ENCODE measurements around the gene SPEN. TPM values are rescaled to one million over a fixed set of nuclear protein-coding genes. Genes with fewer than 3 reads are reported as not detected.

Gene SPEN
- total RNA-seq, 4 donors from 2014 or later = 41.4 to 63.6 (median 42.9) TPM

DNA sequence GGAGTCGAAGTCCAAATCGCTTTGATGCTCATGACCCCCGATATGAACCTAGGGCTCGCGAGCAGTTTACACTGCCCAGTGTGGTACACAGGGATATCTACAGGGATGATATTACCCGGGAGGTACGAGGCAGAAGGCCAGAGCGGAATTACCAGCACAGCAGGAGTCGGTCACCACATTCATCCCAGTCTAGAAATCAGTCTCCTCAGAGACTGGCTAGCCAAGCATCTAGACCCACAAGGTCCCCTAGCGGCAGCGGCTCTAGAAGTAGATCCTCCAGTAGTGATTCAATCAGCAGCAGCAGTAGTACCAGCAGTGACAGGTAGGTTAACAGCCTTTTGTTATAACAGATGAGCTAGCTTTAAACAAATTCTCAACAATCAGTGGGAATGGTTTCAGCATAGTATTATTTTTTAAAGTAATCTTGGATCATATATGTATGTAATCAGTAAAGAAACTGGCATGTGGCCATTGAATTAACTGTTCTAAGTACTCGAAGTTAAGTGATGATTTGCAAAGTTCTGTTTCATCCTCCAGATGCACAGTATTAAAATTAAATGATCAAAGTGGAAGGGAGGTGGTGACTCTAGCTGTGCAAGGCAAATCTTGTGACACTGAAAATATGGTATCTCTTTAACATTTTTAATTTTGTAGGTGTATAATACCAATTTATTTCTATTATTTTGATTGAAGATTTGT, 29.0 kb downstream of the SPEN start:
- H3K4me3 ChIP-seq (ENCODE audit: low read depth, poor library complexity, severe bottlenecking) = no peak overlapping the region
- DNase-seq (ENCODE audit: low spot score in 2 of 2) = no peak
- intact Hi-C loops (cut with DNase I; ENCODE audit: low total_unique reads) = no loop called here
- WGBS, 2 donors = 90 to 92% methylated on average over 12 of the region's 12 CpGs
- no peak for TF ChIP-seq POLR2A (IDR thresholded peaks at IDR 0.05)

DNA sequence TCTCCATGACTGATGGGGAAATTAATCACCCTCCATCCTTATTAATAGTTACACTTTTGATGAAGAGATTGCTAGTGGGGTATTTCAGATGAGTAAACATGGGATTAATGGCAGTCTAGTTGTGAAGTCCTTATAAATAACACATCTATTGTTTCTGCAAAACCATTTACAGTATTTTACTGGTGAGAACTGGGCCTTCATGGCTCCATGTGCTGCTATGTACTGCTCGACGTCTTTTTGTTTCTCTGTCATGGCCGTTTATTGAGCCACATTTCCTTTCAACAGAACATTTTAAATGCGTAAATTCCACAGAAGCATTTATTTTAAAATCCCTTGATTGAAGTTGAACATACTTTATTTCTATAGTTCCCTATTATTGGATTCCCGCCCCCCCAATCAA, 34.5 kb downstream of the SPEN start:
- no peak overlapping the region for H3K4me3 ChIP-seq (ENCODE audit: low read depth, poor library complexity, severe bottlenecking)
- intact Hi-C loops (cut with DNase I; ENCODE audit: low total_unique reads) = no loop called here
- 95 to 97% methylated on average over 5 of the region's 5 CpGs for WGBS, 2 donors
- TF ChIP-seq POLR2A (IDR thresholded peaks at IDR 0.05) = no peak
- TF ChIP-seq, protein P1, sequence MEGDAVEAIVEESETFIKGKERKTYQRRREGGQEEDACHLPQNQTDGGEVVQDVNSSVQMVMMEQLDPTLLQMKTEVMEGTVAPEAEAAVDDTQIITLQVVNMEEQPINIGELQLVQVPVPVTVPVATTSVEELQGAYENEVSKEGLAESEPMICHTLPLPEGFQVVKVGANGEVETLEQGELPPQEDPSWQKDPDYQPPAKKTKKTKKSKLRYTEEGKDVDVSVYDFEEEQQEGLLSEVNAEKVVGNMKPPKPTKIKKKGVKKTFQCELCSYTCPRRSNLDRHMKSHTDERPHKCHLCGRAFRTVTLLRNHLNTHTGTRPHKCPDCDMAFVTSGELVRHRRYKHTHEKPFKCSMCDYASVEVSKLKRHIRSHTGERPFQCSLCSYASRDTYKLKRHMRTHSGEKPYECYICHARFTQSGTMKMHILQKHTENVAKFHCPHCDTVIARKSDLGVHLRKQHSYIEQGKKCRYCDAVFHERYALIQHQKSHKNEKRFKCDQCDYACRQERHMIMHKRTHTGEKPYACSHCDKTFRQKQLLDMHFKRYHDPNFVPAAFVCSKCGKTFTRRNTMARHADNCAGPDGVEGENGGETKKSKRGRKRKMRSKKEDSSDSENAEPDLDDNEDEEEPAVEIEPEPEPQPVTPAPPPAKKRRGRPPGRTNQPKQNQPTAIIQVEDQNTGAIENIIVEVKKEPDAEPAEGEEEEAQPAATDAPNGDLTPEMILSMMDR (IDR thresholded peaks at IDR 0.05) = no peak
- no peak for DNase-seq (ENCODE audit: low spot score in 2 of 2)

DNA sequence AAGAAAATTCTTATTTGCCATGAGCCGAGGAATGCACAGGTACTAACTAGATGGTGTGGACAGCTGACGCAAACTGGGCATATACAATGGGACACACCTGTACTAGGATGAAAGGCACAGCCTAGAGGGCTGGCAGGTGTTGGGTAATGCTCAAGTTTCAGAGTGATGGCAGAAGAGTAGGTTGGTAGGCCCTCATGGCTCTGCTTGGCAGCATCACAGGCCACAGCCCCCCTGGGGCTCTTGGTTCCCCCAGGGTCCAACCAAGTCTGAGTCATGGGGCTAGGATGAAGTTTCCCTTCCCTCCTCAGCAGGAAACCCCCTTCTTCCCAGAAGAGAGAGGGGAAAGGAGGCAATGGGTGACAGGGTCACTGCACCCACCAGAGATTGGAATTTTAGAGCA, 35.2 kb downstream of the SPEN start:
- WGBS, 2 donors = 64 to 86% methylated on average over 2 of the region's 2 CpGs

DNA sequence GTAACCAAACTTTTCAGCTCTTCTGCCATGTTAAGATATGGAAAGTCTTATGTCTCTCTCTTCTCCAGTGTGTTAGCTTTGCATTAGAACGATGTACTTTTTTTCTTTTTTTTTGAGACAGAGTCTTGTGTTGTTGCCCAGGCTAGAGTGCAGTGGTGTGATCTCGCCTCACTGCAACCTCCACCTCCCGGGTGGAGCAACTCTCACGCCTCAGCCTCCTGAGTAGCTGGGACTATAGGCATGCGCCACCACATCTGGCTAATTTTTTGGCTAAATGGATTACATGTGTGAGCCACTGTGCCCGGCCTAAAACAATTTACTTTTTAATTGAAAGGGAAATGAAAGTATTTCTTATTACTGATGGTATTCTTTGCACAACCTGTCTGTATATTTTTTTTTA, 35.8 kb downstream of the SPEN start:
- no peak for TF ChIP-seq POLR2A (IDR thresholded peaks at IDR 0.05)
- TF ChIP-seq, protein P1 (IDR thresholded peaks at IDR 0.05) = no peak
- no peak overlapping the region for H3K4me3 ChIP-seq (ENCODE audit: low read depth, poor library complexity, severe bottlenecking)
- DNase-seq (ENCODE audit: low spot score in 2 of 2) = no peak
- 55 to 60% methylated on average over 6 of the region's 6 CpGs for WGBS, 2 donors
- intact Hi-C loops (cut with DNase I; ENCODE audit: low total_unique reads) = no loop called here

More for the DNA sequence above, 35.2 kb downstream of the SPEN start:
- intact Hi-C loops (cut with DNase I; ENCODE audit: low total_unique reads) = no loop called here
- no peak for TF ChIP-seq POLR2A (IDR thresholded peaks at IDR 0.05)
- TF ChIP-seq, protein P1 (IDR thresholded peaks at IDR 0.05) = no peak
- DNase-seq (ENCODE audit: low spot score in 2 of 2) = no peak
- no peak overlapping the region for H3K4me3 ChIP-seq (ENCODE audit: low read depth, poor library complexity, severe bottlenecking)

DNA sequence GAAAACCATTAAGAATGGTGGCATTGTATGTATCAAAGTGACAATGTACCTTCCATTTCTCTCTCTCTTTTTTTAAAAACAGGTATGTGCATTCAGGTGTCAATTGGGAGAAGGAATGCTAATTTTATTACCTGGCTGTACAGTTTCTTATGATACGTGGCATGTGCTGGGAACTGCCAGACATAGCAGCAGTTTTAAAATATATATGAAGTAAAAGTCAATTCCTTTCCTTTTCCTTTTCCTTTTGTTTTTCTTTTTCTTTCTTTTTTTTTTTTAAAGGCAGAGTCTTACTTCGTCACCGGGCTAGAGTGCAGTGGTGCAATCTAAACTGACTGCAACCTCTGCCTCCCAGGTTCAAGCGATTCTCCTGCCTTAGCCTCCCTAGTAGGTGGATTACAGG, 37.0 kb downstream of the SPEN start:
- intact Hi-C loops (cut with DNase I; ENCODE audit: low total_unique reads) = no loop called here
- H3K4me3 ChIP-seq (ENCODE audit: low read depth, poor library complexity, severe bottlenecking) = no peak overlapping the region
- DNase-seq (ENCODE audit: low spot score in 2 of 2) = no peak
- WGBS, 2 donors = 64 to 71% methylated on average over 4 of the region's 4 CpGs
- TF ChIP-seq, protein P1 (IDR thresholded peaks at IDR 0.05) = no peak

DNA sequence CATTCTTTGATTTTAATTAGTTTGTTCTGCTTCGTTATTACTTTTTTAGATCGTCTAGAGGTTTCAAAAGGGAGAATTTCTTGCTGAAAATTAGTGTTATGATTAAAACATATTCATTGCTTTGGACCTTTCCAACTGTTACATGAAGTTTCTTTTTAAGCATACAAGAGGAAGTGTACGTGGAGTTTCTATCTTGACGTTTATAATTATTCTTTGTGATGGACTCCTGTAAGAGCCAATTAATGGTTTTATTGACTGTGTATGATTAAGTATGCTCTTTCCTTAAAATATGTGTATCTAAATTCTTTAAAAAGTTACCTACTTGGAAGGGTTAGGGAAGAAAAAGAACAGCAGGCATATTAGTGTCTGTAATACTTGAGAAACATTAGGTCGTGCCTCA, 37.8 kb downstream of the SPEN start:
- TF ChIP-seq, protein P1 (IDR thresholded peaks at IDR 0.05) = no peak
- TF ChIP-seq POLR2A (IDR thresholded peaks at IDR 0.05) = no peak
- 18 to 21% methylated on average over 5 of the region's 5 CpGs for WGBS, 2 donors
- no peak overlapping the region for H3K4me3 ChIP-seq (ENCODE audit: low read depth, poor library complexity, severe bottlenecking)
- no peak for DNase-seq (ENCODE audit: low spot score in 2 of 2)
- intact Hi-C loops (cut with DNase I; ENCODE audit: low total_unique reads) = no loop called here

Measured in lower leg skin (tissue), 4 donors.